Large intestine (tissue), 3 donors: ENCODE measurements around the gene STOML3. TPM values are rescaled to one million over a fixed set of nuclear protein-coding genes. Genes with fewer than 3 reads are reported as not detected.

Source experiments
- DNase-seq, 2 donors: peaks; one replicate each; pipeline versions ENCODE4 v3.0.0 to v3.0.0-alpha.2; 2013
- H3K27ac ChIP-seq: one replicate; pipeline ENCODE4 v1.5.1; 2013; ENCODE audit warnings: low read length
- H3K27me3 ChIP-seq: 2 replicates; pipeline ENCODE4 v1.6.1; 2013; ENCODE audit warnings: low read length; ENCODE audit not compliant: control insufficient read depth, insufficient read depth
- H3K36me3 ChIP-seq: 2 replicates; pipeline ENCODE4 v1.6.1; 2013; ENCODE audit warnings: low read length; ENCODE audit not compliant: control insufficient read depth, insufficient read depth
- H3K4me1 ChIP-seq: one replicate; pipeline ENCODE4 v1.6.1; 2013; ENCODE audit warnings: low read length; ENCODE audit not compliant: control insufficient read depth, insufficient read depth
- H3K4me3 ChIP-seq: one replicate; pipeline ENCODE4 v1.5.1; 2013; ENCODE audit warnings: low read length
- H3K9me3 ChIP-seq: one replicate; pipeline ENCODE4 v1.6.1; 2013; ENCODE audit warnings: mild to moderate bottlenecking, low read depth, low read length, moderate library complexity; ENCODE audit not compliant: control insufficient read depth
- WGBS: methylation state at CpG from one replicate; pipeline ENCODE4 v1.1.5; 2013; ENCODE audit warnings: low lambda C conversion rate; ENCODE audit not compliant: insufficient coverage; 5-methylcytosine and 5-hydroxymethylcytosine counted together
- polyA plus RNA-seq: library from polyadenylated mRNA; unstranded; fragments of 120-200 nt; gene quantifications from one replicate; pipeline ENCODE4 v1.2.1, GENCODE V29; 2013

Gene STOML3
- polyA plus RNA-seq, 1 donor: 0.04 TPM

- no peak overlapping the region for H3K4me3 ChIP-seq
- no peaks in the 10 kb centered on the region for H3K36me3 ChIP-seq
- DNase-seq: no peak
- H3K9me3 ChIP-seq: no peaks in the 10 kb centered on the region
- no CpG with 5 or more reads among the region's 2 CpGs for WGBS
- H3K4me1 ChIP-seq: no peaks in the 10 kb centered on the region
- H3K27me3 ChIP-seq: no peaks in the 10 kb centered on the region
- H3K27ac ChIP-seq: no peak overlapping the region
Measured at GRCh38 chr13:38921081-38921480, 69.5 kb downstream of the STOML3 start.

Other genes starting within 250 kb of the STOML3 start
- 43.2 TPM for gene PROSER1, start 47.3 kb upstream of the STOML3 start, polyA plus RNA-seq
- 80.7 TPM for gene NHLRC3, start 47.6 kb upstream of the STOML3 start, polyA plus RNA-seq